Measurements from ENCODE around the gene CCDC30. TPM values are rescaled to one million over a fixed set of nuclear protein-coding genes. Genes with fewer than 3 reads are reported as not detected.

The CCDC30 gene
- total and polyA plus RNA-seq, 10 of the 15 experiments (the other 5 are each of a cell fraction or from before 2014, with no cell fraction given), result 0.46 to 1.8 (median 1.0) TPM

DNA sequence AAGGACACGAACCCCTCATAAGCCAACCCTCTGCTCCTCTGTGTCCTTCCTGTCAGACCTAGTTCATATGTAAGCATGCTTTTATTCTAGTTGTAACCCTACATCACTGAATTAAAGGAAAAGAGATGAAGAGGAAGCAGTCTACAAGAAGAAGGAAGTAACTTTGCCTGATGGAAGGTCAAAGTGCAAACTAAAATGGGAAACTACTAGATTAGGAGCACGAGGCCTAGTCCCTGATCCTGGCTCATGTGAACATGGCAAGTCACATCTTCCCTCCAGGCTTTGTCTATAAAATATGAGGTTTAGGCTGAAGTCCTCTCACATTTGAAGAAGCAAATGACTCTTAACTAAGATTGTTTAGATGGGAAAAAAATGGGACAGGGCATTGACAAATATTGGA lies 20.4 kb upstream of the CCDC30 start (continued):
- TF ChIP-seq, protein P1, sequence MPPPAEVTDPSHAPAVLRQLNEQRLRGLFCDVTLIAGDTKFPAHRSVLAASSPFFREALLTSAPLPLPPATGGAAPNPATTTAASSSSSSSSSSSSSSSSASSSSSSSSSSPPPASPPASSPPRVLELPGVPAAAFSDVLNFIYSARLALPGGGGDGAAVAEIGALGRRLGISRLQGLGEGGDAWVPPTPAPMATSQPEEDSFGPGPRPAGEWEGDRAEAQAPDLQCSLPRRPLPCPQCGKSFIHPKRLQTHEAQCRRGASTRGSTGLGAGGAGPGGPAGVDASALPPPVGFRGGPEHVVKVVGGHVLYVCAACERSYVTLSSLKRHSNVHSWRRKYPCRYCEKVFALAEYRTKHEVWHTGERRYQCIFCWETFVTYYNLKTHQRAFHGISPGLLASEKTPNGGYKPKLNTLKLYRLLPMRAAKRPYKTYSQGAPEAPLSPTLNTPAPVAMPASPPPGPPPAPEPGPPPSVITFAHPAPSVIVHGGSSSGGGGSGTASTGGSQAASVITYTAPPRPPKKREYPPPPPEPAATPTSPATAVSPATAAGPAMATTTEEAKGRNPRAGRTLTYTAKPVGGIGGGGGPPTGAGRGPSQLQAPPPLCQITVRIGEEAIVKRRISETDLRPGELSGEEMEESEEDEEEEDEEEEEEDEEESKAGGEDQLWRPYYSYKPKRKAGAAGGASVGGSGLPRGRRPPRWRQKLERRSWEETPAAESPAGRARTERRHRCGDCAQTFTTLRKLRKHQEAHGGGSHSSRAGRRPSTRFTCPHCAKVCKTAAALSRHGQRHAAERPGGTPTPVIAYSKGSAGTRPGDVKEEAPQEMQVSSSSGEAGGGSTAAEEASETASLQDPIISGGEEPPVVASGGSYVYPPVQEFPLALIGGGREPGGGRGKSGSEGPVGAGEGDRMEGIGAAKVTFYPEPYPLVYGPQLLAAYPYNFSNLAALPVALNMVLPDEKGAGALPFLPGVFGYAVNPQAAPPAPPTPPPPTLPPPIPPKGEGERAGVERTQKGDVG (CRISPR knock-in tag; IDR thresholded peaks at IDR 0.05), result no peak
- TF ChIP-seq IKZF1 (conservative IDR thresholded peaks at IDR 0.05) (no peak), ZNF217 (IDR thresholded peaks at IDR 0.05) (no peak), ZBED1 (IDR thresholded peaks at IDR 0.05; ENCODE audit: borderline replicate concordance) (no peak), ZNF384 (IDR thresholded peaks at IDR 0.05; ENCODE audit: borderline replicate concordance, low read depth, low read length) (no peak), ATF7 (IDR thresholded peaks at IDR 0.05; ENCODE audit: low read depth) (no peak), ZNF622 (IDR thresholded peaks at IDR 0.05) (no peak), YBX1 (IDR thresholded peaks at IDR 0.05) (no peak), DPF2 (IDR thresholded peaks at IDR 0.05) (no peak), MEF2B (IDR thresholded peaks at IDR 0.05; ENCODE audit: partially characterized antibody, poor library complexity, severe bottlenecking) (no peak), RFX5 (IDR thresholded peaks at IDR 0.05; ENCODE audit: low read depth, low read length) (no peak)
- TF ChIP-seq, protein P2, sequence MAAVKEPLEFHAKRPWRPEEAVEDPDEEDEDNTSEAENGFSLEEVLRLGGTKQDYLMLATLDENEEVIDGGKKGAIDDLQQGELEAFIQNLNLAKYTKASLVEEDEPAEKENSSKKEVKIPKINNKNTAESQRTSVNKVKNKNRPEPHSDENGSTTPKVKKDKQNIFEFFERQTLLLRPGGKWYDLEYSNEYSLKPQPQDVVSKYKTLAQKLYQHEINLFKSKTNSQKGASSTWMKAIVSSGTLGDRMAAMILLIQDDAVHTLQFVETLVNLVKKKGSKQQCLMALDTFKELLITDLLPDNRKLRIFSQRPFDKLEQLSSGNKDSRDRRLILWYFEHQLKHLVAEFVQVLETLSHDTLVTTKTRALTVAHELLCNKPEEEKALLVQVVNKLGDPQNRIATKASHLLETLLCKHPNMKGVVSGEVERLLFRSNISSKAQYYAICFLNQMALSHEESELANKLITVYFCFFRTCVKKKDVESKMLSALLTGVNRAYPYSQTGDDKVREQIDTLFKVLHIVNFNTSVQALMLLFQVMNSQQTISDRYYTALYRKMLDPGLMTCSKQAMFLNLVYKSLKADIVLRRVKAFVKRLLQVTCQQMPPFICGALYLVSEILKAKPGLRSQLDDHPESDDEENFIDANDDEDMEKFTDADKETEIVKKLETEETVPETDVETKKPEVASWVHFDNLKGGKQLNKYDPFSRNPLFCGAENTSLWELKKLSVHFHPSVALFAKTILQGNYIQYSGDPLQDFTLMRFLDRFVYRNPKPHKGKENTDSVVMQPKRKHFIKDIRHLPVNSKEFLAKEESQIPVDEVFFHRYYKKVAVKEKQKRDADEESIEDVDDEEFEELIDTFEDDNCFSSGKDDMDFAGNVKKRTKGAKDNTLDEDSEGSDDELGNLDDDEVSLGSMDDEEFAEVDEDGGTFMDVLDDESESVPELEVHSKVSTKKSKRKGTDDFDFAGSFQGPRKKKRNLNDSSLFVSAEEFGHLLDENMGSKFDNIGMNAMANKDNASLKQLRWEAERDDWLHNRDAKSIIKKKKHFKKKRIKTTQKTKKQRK (IDR thresholded peaks at IDR 0.05; ENCODE audit: low read depth, low read length), result no peak
- TF ChIP-seq, protein P3, sequence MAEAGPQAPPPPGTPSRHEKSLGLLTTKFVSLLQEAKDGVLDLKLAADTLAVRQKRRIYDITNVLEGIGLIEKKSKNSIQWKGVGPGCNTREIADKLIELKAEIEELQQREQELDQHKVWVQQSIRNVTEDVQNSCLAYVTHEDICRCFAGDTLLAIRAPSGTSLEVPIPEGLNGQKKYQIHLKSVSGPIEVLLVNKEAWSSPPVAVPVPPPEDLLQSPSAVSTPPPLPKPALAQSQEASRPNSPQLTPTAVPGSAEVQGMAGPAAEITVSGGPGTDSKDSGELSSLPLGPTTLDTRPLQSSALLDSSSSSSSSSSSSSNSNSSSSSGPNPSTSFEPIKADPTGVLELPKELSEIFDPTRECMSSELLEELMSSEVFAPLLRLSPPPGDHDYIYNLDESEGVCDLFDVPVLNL (IDR thresholded peaks at IDR 0.05; ENCODE audit: low read depth, low read length), result no peak

Measured in GM12878 (cell line).